Transverse colon (tissue), 4 donors: ENCODE measurements around the gene SCNN1A.

Source experiments
- POLR2A ChIP-seq: fragments of 450-650 bp; IDR thresholded peaks from one replicate; pipeline ENCODE4 v1.6.1; 2016; ENCODE audit warnings: antibody characterized with exemption, mild to moderate bottlenecking, moderate library complexity
- POLR2AphosphoS5 ChIP-seq, 3 donors: sonication (generic); formaldehyde crosslinking; IDR thresholded peaks; one replicate each; pipeline ENCODE4 v1.6.1; 2016; ENCODE audit warnings: antibody characterized with exemption in 3 of 3
- TF ChIP-seq, protein P1 (sequence below), 5 experiments: fragments of 200-600 bp in 3 of 5; fragments of 450-650 bp in 2 of 5; sonication (generic) in 3 of 5; IDR thresholded peaks; 1 replicate in 2 of 5; 2 replicates in 3 of 5; pipeline ENCODE4 v1.5.1; 2016 to 2017; ENCODE audit warnings: antibody characterized with exemption in 5 of 5, inconsistent platforms in 3 of 5, mild to moderate bottlenecking in 2 of 5, moderate library complexity in 1 of 5

DNA sequence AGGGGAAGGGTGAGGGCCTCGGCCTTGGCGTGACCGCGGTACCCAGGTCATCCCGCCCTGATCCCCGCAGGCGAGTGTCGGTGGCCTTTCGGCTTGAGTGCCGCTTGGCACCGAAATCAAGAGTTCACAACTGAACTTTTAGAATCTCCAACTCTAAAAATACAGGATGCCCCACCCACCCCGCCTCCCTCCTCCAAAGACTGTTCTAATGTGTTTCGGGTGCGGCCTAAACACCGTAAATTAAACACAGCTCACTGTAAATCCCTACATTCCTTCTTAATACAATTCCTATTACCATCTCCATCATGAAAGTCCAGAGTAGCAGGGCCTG is 11.4 kb downstream of the SCNN1A start:
- TF ChIP-seq, protein P1, sequence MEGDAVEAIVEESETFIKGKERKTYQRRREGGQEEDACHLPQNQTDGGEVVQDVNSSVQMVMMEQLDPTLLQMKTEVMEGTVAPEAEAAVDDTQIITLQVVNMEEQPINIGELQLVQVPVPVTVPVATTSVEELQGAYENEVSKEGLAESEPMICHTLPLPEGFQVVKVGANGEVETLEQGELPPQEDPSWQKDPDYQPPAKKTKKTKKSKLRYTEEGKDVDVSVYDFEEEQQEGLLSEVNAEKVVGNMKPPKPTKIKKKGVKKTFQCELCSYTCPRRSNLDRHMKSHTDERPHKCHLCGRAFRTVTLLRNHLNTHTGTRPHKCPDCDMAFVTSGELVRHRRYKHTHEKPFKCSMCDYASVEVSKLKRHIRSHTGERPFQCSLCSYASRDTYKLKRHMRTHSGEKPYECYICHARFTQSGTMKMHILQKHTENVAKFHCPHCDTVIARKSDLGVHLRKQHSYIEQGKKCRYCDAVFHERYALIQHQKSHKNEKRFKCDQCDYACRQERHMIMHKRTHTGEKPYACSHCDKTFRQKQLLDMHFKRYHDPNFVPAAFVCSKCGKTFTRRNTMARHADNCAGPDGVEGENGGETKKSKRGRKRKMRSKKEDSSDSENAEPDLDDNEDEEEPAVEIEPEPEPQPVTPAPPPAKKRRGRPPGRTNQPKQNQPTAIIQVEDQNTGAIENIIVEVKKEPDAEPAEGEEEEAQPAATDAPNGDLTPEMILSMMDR (IDR thresholded peaks at IDR 0.05) = no peak
- no peak for TF ChIP-seq POLR2AphosphoS5 (IDR thresholded peaks at IDR 0.05)
- no peak for TF ChIP-seq POLR2A
